ENCODE results near the gene AMELX. TPM values are rescaled to one million over a fixed set of nuclear protein-coding genes. Genes with fewer than 3 reads are reported as not detected.

Gene AMELX
- total and polyA plus RNA-seq, 7 donors: not detected

- Histone ChIP-seq H3K4me3 (no peak overlapping the region), H3K9me3 (no peaks in the 10 kb centered on the region), H3K27ac (no peak overlapping the region), H3K36me3 (no peaks in the 10 kb centered on the region), H3K27me3 (no peaks in the 10 kb centered on the region), H3K4me1 (peaks cover 0 to 5% (median 2%) of the 10 kb centered on the region in 4 donors)
- intact Hi-C loops (cut with DNase I): no loop called here
- no peak for DNase-seq
- WGBS, 2 donors: 78 to 89% methylated on average over 7 of the region's 7 CpGs
- TF ChIP-seq, protein P1, sequence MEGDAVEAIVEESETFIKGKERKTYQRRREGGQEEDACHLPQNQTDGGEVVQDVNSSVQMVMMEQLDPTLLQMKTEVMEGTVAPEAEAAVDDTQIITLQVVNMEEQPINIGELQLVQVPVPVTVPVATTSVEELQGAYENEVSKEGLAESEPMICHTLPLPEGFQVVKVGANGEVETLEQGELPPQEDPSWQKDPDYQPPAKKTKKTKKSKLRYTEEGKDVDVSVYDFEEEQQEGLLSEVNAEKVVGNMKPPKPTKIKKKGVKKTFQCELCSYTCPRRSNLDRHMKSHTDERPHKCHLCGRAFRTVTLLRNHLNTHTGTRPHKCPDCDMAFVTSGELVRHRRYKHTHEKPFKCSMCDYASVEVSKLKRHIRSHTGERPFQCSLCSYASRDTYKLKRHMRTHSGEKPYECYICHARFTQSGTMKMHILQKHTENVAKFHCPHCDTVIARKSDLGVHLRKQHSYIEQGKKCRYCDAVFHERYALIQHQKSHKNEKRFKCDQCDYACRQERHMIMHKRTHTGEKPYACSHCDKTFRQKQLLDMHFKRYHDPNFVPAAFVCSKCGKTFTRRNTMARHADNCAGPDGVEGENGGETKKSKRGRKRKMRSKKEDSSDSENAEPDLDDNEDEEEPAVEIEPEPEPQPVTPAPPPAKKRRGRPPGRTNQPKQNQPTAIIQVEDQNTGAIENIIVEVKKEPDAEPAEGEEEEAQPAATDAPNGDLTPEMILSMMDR (IDR thresholded peaks at IDR 0.05): no peak
- TF ChIP-seq EP300 (IDR thresholded peaks at IDR 0.05) (no peak), POLR2AphosphoS5 (IDR thresholded peaks at IDR 0.05) (no peak), POLR2A (IDR thresholded peaks at IDR 0.05) (no peak)
Measured at GRCh38 chrX:11311706-11312105, 18.5 kb downstream of the AMELX start.

GRCh38 chrX:11319806-11320520, 26.8 kb downstream of the AMELX start:
- TF ChIP-seq EP300 (IDR thresholded peaks at IDR 0.05): no peak
- peak in 2 of 4 donors; percentile 62 to 67 for TF ChIP-seq POLR2AphosphoS5 (IDR thresholded peaks at IDR 0.05)
- no peak for TF ChIP-seq POLR2A (IDR thresholded peaks at IDR 0.05)
- Histone ChIP-seq H3K9me3 (no peaks in the 10 kb centered on the region), H3K27me3 (no peaks in the 10 kb centered on the region), H3K36me3 (no peaks in the 10 kb centered on the region), H3K4me1 (peaks cover 0 to 24% (median 4%) of the 10 kb centered on the region in 4 donors), H3K4me3 (no peak overlapping the region), H3K27ac (peak overlapping the region in 2 of 4 donors; percentile 25 to 50)
- no peak for DNase-seq
- intact Hi-C loops (cut with DNase I): loop anchor here (5.0 kb wide), 1 partner anchor 168 kb away; no protein-coding TSS in a partner anchor
- 77 to 86% methylated on average over 7 of the region's 7 CpGs for WGBS, 2 donors

DNA sequence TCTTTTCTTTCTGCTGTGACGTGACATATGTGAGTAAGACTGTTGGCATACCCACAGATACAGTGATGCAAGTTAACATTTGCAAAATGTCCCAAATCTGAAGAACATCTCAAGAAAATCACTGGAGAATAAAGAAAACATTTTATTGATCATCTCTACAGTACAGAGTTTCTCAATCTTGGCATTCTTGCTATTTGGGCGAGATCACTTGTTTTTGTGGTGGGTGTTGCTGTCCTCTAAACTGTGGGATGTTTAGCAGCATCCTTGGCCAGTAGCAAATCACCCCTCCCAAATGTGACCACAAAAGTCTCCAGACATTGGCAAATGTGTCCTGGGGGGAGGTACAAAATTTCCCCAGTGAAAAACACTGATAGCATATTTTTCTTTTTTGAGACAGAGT, 28.8 kb downstream of the AMELX start:
- H3K9me3 ChIP-seq: no peaks in the 10 kb centered on the region
- no peak for DNase-seq
- no peak overlapping the region for H3K4me3 ChIP-seq
- H3K36me3 ChIP-seq: no peaks in the 10 kb centered on the region
- no peaks in the 10 kb centered on the region for H3K27me3 ChIP-seq
- WGBS, 2 donors: 84 to 85% methylated on average over 2 of the region's 2 CpGs
- intact Hi-C loops (cut with DNase I): no loop called here
- no peak for TF ChIP-seq POLR2AphosphoS5 (IDR thresholded peaks at IDR 0.05)
- no peak for TF ChIP-seq EP300 (IDR thresholded peaks at IDR 0.05)
- TF ChIP-seq POLR2A (IDR thresholded peaks at IDR 0.05): no peak
- TF ChIP-seq, protein P1 (IDR thresholded peaks at IDR 0.05): no peak
- no peak overlapping the region for H3K27ac ChIP-seq
- H3K4me1 ChIP-seq: peaks cover 0 to 18% (median 4%) of the 10 kb centered on the region in 4 donors

- no peak for TF ChIP-seq POLR2A (IDR thresholded peaks at IDR 0.05)
- TF ChIP-seq POLR2AphosphoS5 (IDR thresholded peaks at IDR 0.05): no peak
- TF ChIP-seq, protein P1 (IDR thresholded peaks at IDR 0.05): no peak
- TF ChIP-seq EP300 (IDR thresholded peaks at IDR 0.05): no peak
- Histone ChIP-seq H3K4me3 (no peak overlapping the region), H3K4me1 (peaks cover 0 to 8% (median 0%) of the 10 kb centered on the region in 4 donors), H3K36me3 (no peaks in the 10 kb centered on the region), H3K27me3 (no peaks in the 10 kb centered on the region), H3K9me3 (no peaks in the 10 kb centered on the region), H3K27ac (no peak overlapping the region)
- intact Hi-C loops (cut with DNase I): no loop called here
- WGBS, 2 donors: 89 to 92% methylated on average over 3 of the region's 3 CpGs
- DNase-seq: no peak
Measured at GRCh38 chrX:11328134-11328533, 34.9 kb downstream of the AMELX start.

- 62 to 63% methylated on average over 5 of the region's 5 CpGs for WGBS, 2 donors
- Histone ChIP-seq H3K27me3 (no peaks in the 10 kb centered on the region), H3K27ac (no peak overlapping the region), H3K4me3 (no peak overlapping the region), H3K4me1 (peaks cover 0 to 8% (median 0%) of the 10 kb centered on the region in 4 donors), H3K9me3 (no peaks in the 10 kb centered on the region), H3K36me3 (no peaks in the 10 kb centered on the region)
- TF ChIP-seq, protein P1 (IDR thresholded peaks at IDR 0.05): no peak
- TF ChIP-seq EP300 (IDR thresholded peaks at IDR 0.05) (no peak), POLR2AphosphoS5 (IDR thresholded peaks at IDR 0.05) (no peak), POLR2A (IDR thresholded peaks at IDR 0.05) (no peak)
- intact Hi-C loops (cut with DNase I): no loop called here
- DNase-seq: no peak
Measured at GRCh38 chrX:11329021-11329420, 35.8 kb downstream of the AMELX start.

Measured in sigmoid colon (tissue), 7 donors.